H9 (cell line): ENCODE data around the gene DOCK2. TPM values are rescaled to one million over a fixed set of nuclear protein-coding genes. Genes with fewer than 3 reads are reported as not detected.

Source experiments
- DNase-seq: peaks from one replicate; pipeline ENCODE4 v3.0.0-alpha.2; 2017
- H2AFZ ChIP-seq: one replicate; pipeline ENCODE4 v1.6.1; 2013; ENCODE audit warnings: mild to moderate bottlenecking, low read length, control low read depth, moderate library complexity
- H2AK5ac ChIP-seq: 2 replicates; pipeline ENCODE4 v1.6.1; 2013; ENCODE audit warnings: low read length, control low read depth, mixed read lengths; ENCODE audit not compliant: insufficient read length
- H2BK120ac ChIP-seq: one replicate; pipeline ENCODE4 v1.6.1; 2013; ENCODE audit warnings: low read depth, mild to moderate bottlenecking, low read length, control low read depth, inconsistent platforms; ENCODE audit not compliant: poor library complexity, severe bottlenecking
- H2BK12ac ChIP-seq: 2 replicates; pipeline ENCODE4 v1.6.1; 2013; ENCODE audit warnings: low read length, control low read depth, mixed read lengths, low read depth; ENCODE audit not compliant: insufficient read length
- H2BK15ac ChIP-seq: 2 replicates; pipeline ENCODE4 v1.6.1; 2013; ENCODE audit warnings: low read depth, low read length, control low read depth
- H2BK20ac ChIP-seq: one replicate; pipeline ENCODE4 v1.6.1; 2013; ENCODE audit warnings: low read depth, mild to moderate bottlenecking, low read length, control low read depth, inconsistent platforms; ENCODE audit not compliant: poor library complexity, severe bottlenecking
- H2BK5ac ChIP-seq: 2 replicates; pipeline ENCODE4 v1.6.1; 2013; ENCODE audit warnings: low read length, control low read depth, mixed read lengths; ENCODE audit not compliant: insufficient read length
- H3K14ac ChIP-seq: 2 replicates; pipeline ENCODE4 v1.6.1; 2013; ENCODE audit warnings: low read length, control low read depth; ENCODE audit not compliant: insufficient read depth
- H3K18ac ChIP-seq: 2 replicates; pipeline ENCODE4 v1.6.1; 2013; ENCODE audit warnings: low read depth, mild to moderate bottlenecking, mixed read lengths, low read length, control low read depth; ENCODE audit not compliant: insufficient read length
- H3K23ac ChIP-seq: 2 replicates; pipeline ENCODE4 v1.6.1; 2013; ENCODE audit warnings: low read length, control low read depth, mixed read lengths, low read depth; ENCODE audit not compliant: insufficient read length
- H3K23me2 ChIP-seq: 2 replicates; pipeline ENCODE4 v1.6.1; 2013; ENCODE audit warnings: low read depth, mild to moderate bottlenecking, mixed read lengths, low read length, control low read depth; ENCODE audit not compliant: insufficient read length, poor library complexity, severe bottlenecking
- H3K27ac ChIP-seq: 2 replicates; pipeline ENCODE4 v1.5.1; 2013; ENCODE audit warnings: low read length, control low read depth, mixed read lengths, low read depth; ENCODE audit not compliant: insufficient read length
- H3K27me3 ChIP-seq: 2 replicates; pipeline ENCODE4 v1.6.1; 2013; ENCODE audit warnings: low read length, control low read depth, inconsistent platforms; ENCODE audit not compliant: insufficient read depth
- H3K4ac ChIP-seq: 2 replicates; pipeline ENCODE4 v1.6.1; 2013; ENCODE audit warnings: low read depth, mild to moderate bottlenecking, control low read depth, inconsistent platforms, low read length, moderate library complexity
- H3K4me1 ChIP-seq: 2 replicates; pipeline ENCODE4 v1.6.1; 2013; ENCODE audit warnings: low read length, control low read depth, inconsistent platforms; ENCODE audit not compliant: insufficient read depth
- H3K4me2 ChIP-seq: 2 replicates; pipeline ENCODE4 v1.6.1; 2013; ENCODE audit warnings: low read length, control low read depth, mixed read lengths; ENCODE audit not compliant: insufficient read length, insufficient read depth
- H3K56ac ChIP-seq: 2 replicates; pipeline ENCODE4 v1.6.1; 2013; ENCODE audit warnings: low read depth, mild to moderate bottlenecking, mixed read lengths, low read length, control low read depth; ENCODE audit not compliant: insufficient read length
- H3K79me1 ChIP-seq: 2 replicates; pipeline ENCODE4 v1.6.1; 2013; ENCODE audit warnings: low read depth, mild to moderate bottlenecking, moderate library complexity, low read length, control low read depth, inconsistent platforms; ENCODE audit not compliant: insufficient read depth, poor library complexity, severe bottlenecking
- H3K79me2 ChIP-seq: 2 replicates; pipeline ENCODE4 v1.6.1; 2013; ENCODE audit warnings: low read length, control low read depth, inconsistent platforms; ENCODE audit not compliant: insufficient read depth
- H3K9ac ChIP-seq: 2 replicates; pipeline ENCODE4 v1.6.1; 2013; ENCODE audit warnings: low read length, control low read depth, mixed read lengths; ENCODE audit not compliant: insufficient read length; ENCODE audit errors: extremely low read depth
- H3K9me3 ChIP-seq: one replicate; pipeline ENCODE4 v1.6.1; 2013; ENCODE audit warnings: low read depth, low read length, inconsistent platforms; ENCODE audit not compliant: control insufficient read depth
- H3T11ph ChIP-seq: one replicate; pipeline ENCODE4 v1.6.1; 2013; ENCODE audit warnings: mild to moderate bottlenecking, low read length, control low read depth, inconsistent platforms
- H4K20me1 ChIP-seq: one replicate; pipeline ENCODE4 v1.6.1; 2013; ENCODE audit not compliant: control insufficient read depth, insufficient read length, insufficient read depth
- H4K5ac ChIP-seq: 2 replicates; pipeline ENCODE4 v1.6.1; 2013; ENCODE audit warnings: low read depth, mild to moderate bottlenecking, mixed read lengths, low read length, control low read depth; ENCODE audit not compliant: insufficient read length
- H4K8ac ChIP-seq: replicated peaks from 2 replicates; pipeline ENCODE4 v1.6.1; 2013; ENCODE audit warnings: low read length, control low read depth, mixed read lengths, low read depth; ENCODE audit not compliant: insufficient read length
- H4K91ac ChIP-seq: 2 replicates; pipeline ENCODE4 v1.6.1; 2013; ENCODE audit warnings: low read depth, mild to moderate bottlenecking, moderate library complexity, mixed read lengths, low read length, control low read depth; ENCODE audit not compliant: insufficient read length
- H3K27ac Mint-ChIP-seq, 3 experiments: 2 replicates in 2 of 3; 3 replicates in 1 of 3; pipeline ENCODE4 v1.8.0; 2020 to 2021; ENCODE audit warnings: mixed read lengths in 3 of 3, mild to moderate bottlenecking in 1 of 3, moderate library complexity in 1 of 3
- H3K27me3 Mint-ChIP-seq: 2 replicates; pipeline ENCODE4 v1.8.0; 2021; ENCODE audit warnings: low read depth, mild to moderate bottlenecking, moderate library complexity, mixed read lengths
- H3K36me3 Mint-ChIP-seq, 3 experiments: 2 replicates in 2 of 3; 3 replicates in 1 of 3; pipeline ENCODE4 v1.8.0; 2020 to 2021; ENCODE audit warnings: low read depth in 3 of 3, mixed read lengths in 3 of 3; ENCODE audit not compliant: insufficient read depth in 1 of 3
- H3K4me1 Mint-ChIP-seq, 2 experiments: 2 replicates each; pipeline ENCODE4 v1.8.0; 2020; ENCODE audit warnings: mixed read lengths in 2 of 2
- H3K4me3 Mint-ChIP-seq, 2 experiments: 2 replicates in 1 of 2; 3 replicates in 1 of 2; pipeline ENCODE4 v1.8.0; 2020 to 2021; ENCODE audit warnings: mild to moderate bottlenecking in 2 of 2, mixed read lengths in 2 of 2, moderate library complexity in 1 of 2
- H3K9me3 Mint-ChIP-seq, 2 experiments: 2 replicates in 1 of 2; 3 replicates in 1 of 2; pipeline ENCODE4 v1.8.0; 2020; ENCODE audit warnings: mild to moderate bottlenecking in 2 of 2, mixed read lengths in 2 of 2, moderate library complexity in 1 of 2
- CTCF ChIP-seq: fragments of 200-600 bp; sonication (generic); conservative IDR thresholded peaks from 3 replicates; pipeline ENCODE4 v1.8.0; 2021; ENCODE audit warnings: antibody characterized with exemption, mild to moderate bottlenecking
- WGBS: extraction: QIAGEN DNeasy Blood & Tissue Kit; methylation state at CpG from one replicate; pipeline ENCODE4 v1.1.7; 2013; ENCODE audit warnings: missing lambda C conversion rate, low lambda C conversion rate, mixed read lengths; ENCODE audit not compliant: insufficient read length; ENCODE audit errors: extremely low coverage; 5-methylcytosine and 5-hydroxymethylcytosine counted together
- total RNA-seq: library from RNA; stranded (reverse); gene quantifications from 2 replicates; pipeline ENCODE4 v1.2.1, GENCODE V29; 2021

Gene DOCK2
- total RNA-seq, 1 experiment from 2014 or later = 7.8 TPM

- Mint-ChIP-seq H3K4me1 (0 out of 4 replicates have a peak, but pooled peaks cover 0 to 2% of the 10 kb centered on the region in 2 experiments), H3K9me3 (peaks cover 5 to 6% of the 10 kb centered on the region in 2 experiments; a peak in 3 of 5 replicates), H3K4me3 (no peak overlapping the region), H3K36me3 (peaks cover 0 to 5% (median 5%) of the 10 kb centered on the region in 3 experiments; a peak in 2 of 7 replicates), H3K27me3 (no peaks in the 10 kb centered on the region), H3K27ac (no peak overlapping the region; a peak in 1 of 7 replicates)
- DNase-seq = no peak
- no peaks in the 10 kb centered on the region for H3K79me2 ChIP-seq
- H3K56ac ChIP-seq = no peak overlapping the region
- H3K27me3 ChIP-seq = no peaks in the 10 kb centered on the region
- H3K27ac ChIP-seq = no peak overlapping the region
- H3K9me3 ChIP-seq = no peaks in the 10 kb centered on the region
- no peak overlapping the region for H2BK20ac ChIP-seq
- no peak overlapping the region for H2BK5ac ChIP-seq
- H4K8ac ChIP-seq = no peak overlapping the region
- H2BK15ac ChIP-seq = no peak overlapping the region
- H3K4me2 ChIP-seq = no peak overlapping the region
- H3K23me2 ChIP-seq = no peaks in the 10 kb centered on the region
- H4K91ac ChIP-seq = no peak overlapping the region
- H3K18ac ChIP-seq = no peak overlapping the region
- no peak overlapping the region for H3K23ac ChIP-seq
- no peak overlapping the region for H3K4ac ChIP-seq
- no peaks in the 10 kb centered on the region for H4K20me1 ChIP-seq
- no peak overlapping the region for H4K5ac ChIP-seq
- H2AFZ ChIP-seq = no peak overlapping the region
- H2BK120ac ChIP-seq = no peak overlapping the region
- no peak overlapping the region for H2BK12ac ChIP-seq
- H3K14ac ChIP-seq = no peak overlapping the region
- no peak for TF ChIP-seq CTCF
- no CpG with 5 or more reads among the region's 3 CpGs for WGBS
- no peaks in the 10 kb centered on the region for H3K79me1 ChIP-seq
- no peaks in the 10 kb centered on the region for H3K4me1 ChIP-seq
- no peak overlapping the region for H3T11ph ChIP-seq
- H2AK5ac ChIP-seq = no peak overlapping the region
- no peak overlapping the region for H3K9ac ChIP-seq
Measured at GRCh38 chr5:169735913-169736312, 98.8 kb downstream of the DOCK2 start.
